CD4-positive, CD25-positive, alpha-beta regulatory T cell (primary cell): ENCODE measurements around the gene OPN3. TPM values are rescaled to one million over a fixed set of nuclear protein-coding genes. Genes with fewer than 3 reads are reported as not detected.

Source experiments
- ATAC-seq, 2 donors: fragments of 150-1000 bp; cut with Tn5 transposase; one replicate each; pipeline ENCODE4 v1.10.0; 2021; ENCODE audit warnings: low read depth in 2 of 2, moderate number of reproducible peaks in 2 of 2, moderate library complexity in 1 of 2
- DNase-seq, 3 donors: peaks; one replicate each; pipeline versions ENCODE4 v3.0.0 to v3.0.0-alpha.2; 2012 to 2022; ENCODE audit warnings: mixed read lengths in 1 of 3
- H3K27ac ChIP-seq: one replicate; pipeline ENCODE4 v1.7.0; 2013; ENCODE audit warnings: mild to moderate bottlenecking, low read length; ENCODE audit not compliant: insufficient read depth, poor library complexity, severe bottlenecking
- H3K27me3 ChIP-seq: one replicate; pipeline ENCODE4 v1.7.0; 2013; ENCODE audit warnings: low read length; ENCODE audit not compliant: control insufficient read depth, insufficient read depth
- H3K36me3 ChIP-seq: one replicate; pipeline ENCODE4 v1.7.0; 2013; ENCODE audit warnings: mild to moderate bottlenecking, low read length, moderate library complexity; ENCODE audit not compliant: control insufficient read depth, insufficient read depth
- H3K4me1 ChIP-seq: 2 replicates; pipeline ENCODE4 v1.7.0; 2013; ENCODE audit warnings: mild to moderate bottlenecking, low read length; ENCODE audit not compliant: insufficient read depth, control insufficient read depth, poor library complexity, severe bottlenecking
- H3K4me3 ChIP-seq: one replicate; pipeline ENCODE4 v1.7.0; 2013; ENCODE audit warnings: low read depth, mild to moderate bottlenecking, low read length, moderate library complexity
- H3K9me3 ChIP-seq, 2 experiments: 1 replicate in 1 of 2; 2 replicates in 1 of 2; pipeline ENCODE4 v1.7.0; 2013; ENCODE audit warnings: low read length in 2 of 2, mild to moderate bottlenecking in 1 of 2, moderate library complexity in 1 of 2; ENCODE audit not compliant: control insufficient read depth in 2 of 2
- H3K27ac Mint-ChIP-seq, 3 donors: one replicate each; pipeline ENCODE4 v1.8.0; 2020 to 2022; ENCODE audit warnings: mild to moderate bottlenecking in 3 of 3, mixed read lengths in 3 of 3, moderate library complexity in 2 of 3
- H3K27me3 Mint-ChIP-seq: one replicate; pipeline ENCODE4 v1.8.0; 2022; ENCODE audit warnings: mild to moderate bottlenecking, mixed read lengths
- H3K36me3 Mint-ChIP-seq: one replicate; pipeline ENCODE4 v1.8.0; 2020; ENCODE audit warnings: mixed read lengths
- H3K4me1 Mint-ChIP-seq, 4 donors: one replicate each; pipeline ENCODE4 v1.8.0; 2020 to 2022; ENCODE audit warnings: mixed read lengths in 4 of 4, mild to moderate bottlenecking in 1 of 4
- H3K4me3 Mint-ChIP-seq, 4 donors: one replicate each; pipeline ENCODE4 v1.8.0; 2020 to 2022; ENCODE audit warnings: mild to moderate bottlenecking in 4 of 4, mixed read lengths in 4 of 4, moderate library complexity in 3 of 4
- H3K9me3 Mint-ChIP-seq, 7 donors: one replicate each; pipeline ENCODE4 v1.8.0; 2020 to 2022; ENCODE audit warnings: mixed read lengths in 7 of 7, mild to moderate bottlenecking in 3 of 7, moderate library complexity in 2 of 7
- polyA plus RNA-seq, 4 donors: library from polyadenylated mRNA; unstranded; fragments of 300-500 nt; fragmentation: Illumina TruSeq; gene quantifications; one replicate each; pipeline ENCODE4 v1.2.3, GENCODE V29; 2021
- total RNA-seq: library from RNA; stranded (reverse); gene quantifications from one replicate; pipeline ENCODE4 v1.2.3, GENCODE V29; 2022

OPN3 gene
- total and polyA plus RNA-seq, 5 donors from 2014 or later, result 3.3 to 20.4 (median 16.9) TPM

GRCh38 chr1:241637604-241638003 lies 2.6 kb downstream of the OPN3 start:
- peak overlapping the region; percentile 45 to 97 (median 68) for H3K4me3 Mint-ChIP-seq
- Histone ChIP-seq H3K27me3 (no peaks in the 10 kb centered on the region), H3K36me3 (peaks cover 5% of the 10 kb centered on the region), H3K9me3 (no peaks in the 10 kb centered on the region), H3K27ac (no peak overlapping the region), H3K4me1 (peaks cover 20% of the 10 kb centered on the region), H3K4me3 (peak overlapping the region; percentile 83)
- ATAC-seq (no peak), DNase-seq (no peak)
- H3K27ac Mint-ChIP-seq, result no peak overlapping the region
- peaks cover 20 to 41% (median 34%) of the 10 kb centered on the region in 4 donors for H3K4me1 Mint-ChIP-seq
- H3K27me3 Mint-ChIP-seq, result no peaks in the 10 kb centered on the region
- peaks cover 0 to 3% (median 0%) of the 10 kb centered on the region in 7 donors for H3K9me3 Mint-ChIP-seq
- peaks cover 5% of the 10 kb centered on the region for H3K36me3 Mint-ChIP-seq

GRCh38 chr1:241637046-241637590 lies 3.1 kb downstream of the OPN3 start:
- H3K4me3 Mint-ChIP-seq, result peak overlapping the region in 3 of 4 donors; percentile 45 to 88 (median 56)
- DNase-seq (peak in 1 of 3 donors; percentile 8), ATAC-seq (no peak)
- Histone ChIP-seq H3K9me3 (no peaks in the 10 kb centered on the region), H3K27me3 (no peaks in the 10 kb centered on the region), H3K4me3 (no peak overlapping the region), H3K36me3 (peaks cover 5% of the 10 kb centered on the region), H3K4me1 (peaks cover 20% of the 10 kb centered on the region), H3K27ac (no peak overlapping the region)
- H3K36me3 Mint-ChIP-seq, result peaks cover 5% of the 10 kb centered on the region
- no peak overlapping the region for H3K27ac Mint-ChIP-seq
- H3K4me1 Mint-ChIP-seq, result peaks cover 21 to 42% (median 34%) of the 10 kb centered on the region in 4 donors
- no peaks in the 10 kb centered on the region for H3K27me3 Mint-ChIP-seq
- H3K9me3 Mint-ChIP-seq, result no peaks in the 10 kb centered on the region

GRCh38 chr1:241636291-241636690 lies 3.9 kb downstream of the OPN3 start:
- peaks cover 5% of the 10 kb centered on the region for H3K36me3 ChIP-seq
- Mint-ChIP-seq H3K36me3 (peaks cover 5% of the 10 kb centered on the region), H3K27me3 (no peaks in the 10 kb centered on the region), H3K4me1 (peaks cover 25 to 47% (median 34%) of the 10 kb centered on the region in 4 donors), H3K4me3 (peak overlapping the region in 1 of 4 donors; percentile 17), H3K27ac (no peak overlapping the region), H3K9me3 (no peaks in the 10 kb centered on the region)
- H3K27ac ChIP-seq, result no peak overlapping the region
- H3K27me3 ChIP-seq, result no peaks in the 10 kb centered on the region
- DNase-seq (no peak), ATAC-seq (no peak)
- H3K4me1 ChIP-seq, result peaks cover 20% of the 10 kb centered on the region
- H3K9me3 ChIP-seq, result no peaks in the 10 kb centered on the region
- H3K4me3 ChIP-seq, result no peak overlapping the region

- ATAC-seq, result no peak
- H3K27me3 Mint-ChIP-seq, result no peaks in the 10 kb centered on the region
- H3K9me3 Mint-ChIP-seq, result no peaks in the 10 kb centered on the region
- no peaks in the 10 kb centered on the region for H3K9me3 ChIP-seq
- H3K36me3 ChIP-seq, result peaks cover 5% of the 10 kb centered on the region
- H3K27ac ChIP-seq, result no peak overlapping the region
- H3K27me3 ChIP-seq, result no peaks in the 10 kb centered on the region
- H3K27ac Mint-ChIP-seq, result peak overlapping the region in 1 of 3 donors; percentile 65
- H3K4me3 Mint-ChIP-seq, result no peak overlapping the region
- no peak for DNase-seq
- H3K4me1 ChIP-seq, result peaks cover 20% of the 10 kb centered on the region
- no peak overlapping the region for H3K4me3 ChIP-seq
- peaks cover 5% of the 10 kb centered on the region for H3K36me3 Mint-ChIP-seq
- peaks cover 24 to 46% (median 31%) of the 10 kb centered on the region in 4 donors for H3K4me1 Mint-ChIP-seq
These were observed 4.5 kb downstream of the OPN3 start for GRCh38 chr1:241635556-241636152.

GRCh38 chr1:241632987-241633386 lies 7.2 kb downstream of the OPN3 start:
- no peak overlapping the region for H3K4me3 ChIP-seq
- no peaks in the 10 kb centered on the region for H3K27me3 ChIP-seq
- Mint-ChIP-seq H3K4me1 (peaks cover 19 to 36% (median 25%) of the 10 kb centered on the region in 4 donors), H3K27me3 (no peaks in the 10 kb centered on the region), H3K9me3 (no peaks in the 10 kb centered on the region), H3K4me3 (no peak overlapping the region), H3K36me3 (peaks cover 5% of the 10 kb centered on the region), H3K27ac (no peak overlapping the region)
- peaks cover 11% of the 10 kb centered on the region for H3K4me1 ChIP-seq
- H3K27ac ChIP-seq, result no peak overlapping the region
- H3K36me3 ChIP-seq, result peaks cover 5% of the 10 kb centered on the region
- no peak for ATAC-seq
- no peak for DNase-seq
- H3K9me3 ChIP-seq, result no peaks in the 10 kb centered on the region

GRCh38 chr1:241631674-241632073 lies 8.5 kb downstream of the OPN3 start:
- H3K4me1 ChIP-seq, result peaks cover 9% of the 10 kb centered on the region
- H3K27ac Mint-ChIP-seq, result peak overlapping the region in 1 of 3 donors; percentile 47
- DNase-seq (peak in 1 of 3 donors; percentile 7), ATAC-seq (peak in 1 of 2 donors; percentile 32)
- peaks cover 12 to 29% (median 23%) of the 10 kb centered on the region in 4 donors for H3K4me1 Mint-ChIP-seq
- no peak overlapping the region for H3K4me3 Mint-ChIP-seq
- H3K9me3 ChIP-seq, result no peaks in the 10 kb centered on the region
- no peak overlapping the region for H3K4me3 ChIP-seq
- no peak overlapping the region for H3K27ac ChIP-seq
- H3K27me3 ChIP-seq, result no peaks in the 10 kb centered on the region
- no peaks in the 10 kb centered on the region for H3K9me3 Mint-ChIP-seq
- H3K36me3 ChIP-seq, result peaks cover 5% of the 10 kb centered on the region
- H3K36me3 Mint-ChIP-seq, result peaks cover 5% of the 10 kb centered on the region
- no peaks in the 10 kb centered on the region for H3K27me3 Mint-ChIP-seq

- Mint-ChIP-seq H3K9me3 (no peaks in the 10 kb centered on the region), H3K27ac (no peak overlapping the region), H3K4me1 (peaks cover 10 to 26% (median 20%) of the 10 kb centered on the region in 4 donors), H3K4me3 (no peak overlapping the region), H3K36me3 (peaks cover 5% of the 10 kb centered on the region), H3K27me3 (no peaks in the 10 kb centered on the region)
- Histone ChIP-seq H3K27me3 (no peaks in the 10 kb centered on the region), H3K4me1 (peaks cover 9% of the 10 kb centered on the region), H3K4me3 (no peak overlapping the region), H3K36me3 (peaks cover 5% of the 10 kb centered on the region), H3K9me3 (no peaks in the 10 kb centered on the region), H3K27ac (no peak overlapping the region)
- ATAC-seq, result no peak
- no peak for DNase-seq
These were observed 9.3 kb downstream of the OPN3 start for GRCh38 chr1:241630899-241631298.

- H3K27ac ChIP-seq, result no peak overlapping the region
- peaks cover 9% of the 10 kb centered on the region for H3K4me1 ChIP-seq
- ATAC-seq (no peak), DNase-seq (no peak)
- H3K4me3 ChIP-seq, result no peak overlapping the region
- peaks cover 10 to 26% (median 20%) of the 10 kb centered on the region in 4 donors for H3K4me1 Mint-ChIP-seq
- H3K27me3 ChIP-seq, result no peaks in the 10 kb centered on the region
- no peaks in the 10 kb centered on the region for H3K9me3 ChIP-seq
- H3K36me3 ChIP-seq, result peaks cover 5% of the 10 kb centered on the region
- H3K27ac Mint-ChIP-seq, result no peak overlapping the region
- peaks cover 5% of the 10 kb centered on the region for H3K36me3 Mint-ChIP-seq
- no peak overlapping the region for H3K4me3 Mint-ChIP-seq
- no peaks in the 10 kb centered on the region for H3K9me3 Mint-ChIP-seq
- no peaks in the 10 kb centered on the region for H3K27me3 Mint-ChIP-seq
These were observed 9.7 kb downstream of the OPN3 start for GRCh38 chr1:241630476-241630875.
